Putamen (tissue), 1 donor: ENCODE measurements around the gene KCNB1.

Source experiments
- DNase-seq: peaks from one replicate; pipeline ENCODE4 v3.0.0-alpha.2; 2016; ENCODE audit warnings: low spot score

KCNB1 gene

GRCh38 chr20:49351775-49352174, 130.7 kb downstream of the KCNB1 start:
- DNase-seq: no peak

GRCh38 chr20:49349694-49350252, 132.7 kb downstream of the KCNB1 start:
- DNase-seq: no peak

- no peak for DNase-seq
Observed at GRCh38 chr20:49349078-49349477, 133.4 kb downstream of the KCNB1 start.

GRCh38 chr20:49348563-49348962, 133.9 kb downstream of the KCNB1 start:
- DNase-seq: no peak

- DNase-seq: no peak
Observed at GRCh38 chr20:49347156-49347555, 135.3 kb downstream of the KCNB1 start.

GRCh38 chr20:49346682-49347081, 135.8 kb downstream of the KCNB1 start:
- no peak for DNase-seq

GRCh38 chr20:49345524-49345923, 136.9 kb downstream of the KCNB1 start:
- no peak for DNase-seq

- DNase-seq: peak; percentile 70
Observed at GRCh38 chr20:49344975-49345374, 137.5 kb downstream of the KCNB1 start.

GRCh38 chr20:49344140-49344539, 138.3 kb downstream of the KCNB1 start:
- DNase-seq: no peak

GRCh38 chr20:49343246-49343645, 139.2 kb downstream of the KCNB1 start:
- DNase-seq: no peak

- DNase-seq: no peak
Observed at GRCh38 chr20:49340161-49340966, 142.1 kb downstream of the KCNB1 start.

- DNase-seq: no peak
Observed at GRCh38 chr20:49339123-49339522, 143.3 kb downstream of the KCNB1 start.

- DNase-seq: no peak
Observed at GRCh38 chr20:49338061-49338460, 144.4 kb downstream of the KCNB1 start.

- no peak for DNase-seq
Observed at GRCh38 chr20:49337357-49337756, 145.1 kb downstream of the KCNB1 start.

GRCh38 chr20:49336786-49337185, 145.7 kb downstream of the KCNB1 start:
- no peak for DNase-seq

GRCh38 chr20:49335476-49335875, 147.0 kb downstream of the KCNB1 start:
- no peak for DNase-seq

GRCh38 chr20:49330701-49331615, 151.5 kb downstream of the KCNB1 start:
- DNase-seq: no peak

- no peak for DNase-seq
Observed at GRCh38 chr20:49328790-49329189, 153.7 kb downstream of the KCNB1 start.

- DNase-seq: no peak
Observed at GRCh38 chr20:49326026-49326425, 156.4 kb downstream of the KCNB1 start.

- DNase-seq: no peak
Observed at GRCh38 chr20:49324306-49324705, 158.2 kb downstream of the KCNB1 start.

- DNase-seq: no peak
Observed at GRCh38 chr20:49323622-49324238, 158.7 kb downstream of the KCNB1 start.

- no peak for DNase-seq
Observed at GRCh38 chr20:49320460-49320859, 162.0 kb downstream of the KCNB1 start.
